Stimulated activated effector memory CD8-positive, alpha-beta T cell treated with anti-CD3 and anti-CD28 coated beads, Interleukin-12 subunit alpha, Interleukin-12 subunit beta, amount 100 ng/mL, for 72 hours (primary cell): Measurements from ENCODE around the gene GYPB.
"Not testable (repeated sequence)": the region's sequence is repeated elsewhere in the genome, so short reads cannot be mapped to it uniquely, and the experiment has no call there.

Source experiments
- ATAC-seq: fragments of 150-1000 bp; cut with Tn5 transposase; 2 replicates; pipeline ENCODE4 v1.10.0; 2021
- DNase-seq, 2 donors: peaks; one replicate each; pipeline ENCODE4 v3.0.0; 2021 to 2022; ENCODE audit warnings: low spot score in 2 of 2
- H3K27ac Mint-ChIP-seq: one replicate; pipeline ENCODE4 v1.8.0; 2022; ENCODE audit warnings: mild to moderate bottlenecking, mixed read lengths
- H3K36me3 Mint-ChIP-seq: one replicate; pipeline ENCODE4 v1.8.0; 2022; ENCODE audit warnings: mild to moderate bottlenecking, mixed read lengths
- H3K4me1 Mint-ChIP-seq: one replicate; pipeline ENCODE4 v1.8.0; 2022; ENCODE audit warnings: mixed read lengths
- H3K4me3 Mint-ChIP-seq: one replicate; pipeline ENCODE4 v1.8.0; 2022; ENCODE audit warnings: mild to moderate bottlenecking, mixed read lengths
- H3K9me3 Mint-ChIP-seq: one replicate; pipeline ENCODE4 v1.8.0; 2022; ENCODE audit warnings: mixed read lengths

Gene GYPB

GRCh38 chr4:144022772-144023400, 3.7 kb upstream of the GYPB start:
- DNase-seq, H3K4me3 Mint-ChIP-seq, H3K36me3 Mint-ChIP-seq, H3K4me1 Mint-ChIP-seq, ATAC-seq, H3K27ac Mint-ChIP-seq, H3K9me3 Mint-ChIP-seq: not testable (repeated sequence)

- H3K4me1 Mint-ChIP-seq, DNase-seq, ATAC-seq, H3K9me3 Mint-ChIP-seq, H3K36me3 Mint-ChIP-seq, H3K27ac Mint-ChIP-seq, H3K4me3 Mint-ChIP-seq: not testable (repeated sequence)
Observed at GRCh38 chr4:144021336-144021990, 2.3 kb upstream of the GYPB start.

DNA sequence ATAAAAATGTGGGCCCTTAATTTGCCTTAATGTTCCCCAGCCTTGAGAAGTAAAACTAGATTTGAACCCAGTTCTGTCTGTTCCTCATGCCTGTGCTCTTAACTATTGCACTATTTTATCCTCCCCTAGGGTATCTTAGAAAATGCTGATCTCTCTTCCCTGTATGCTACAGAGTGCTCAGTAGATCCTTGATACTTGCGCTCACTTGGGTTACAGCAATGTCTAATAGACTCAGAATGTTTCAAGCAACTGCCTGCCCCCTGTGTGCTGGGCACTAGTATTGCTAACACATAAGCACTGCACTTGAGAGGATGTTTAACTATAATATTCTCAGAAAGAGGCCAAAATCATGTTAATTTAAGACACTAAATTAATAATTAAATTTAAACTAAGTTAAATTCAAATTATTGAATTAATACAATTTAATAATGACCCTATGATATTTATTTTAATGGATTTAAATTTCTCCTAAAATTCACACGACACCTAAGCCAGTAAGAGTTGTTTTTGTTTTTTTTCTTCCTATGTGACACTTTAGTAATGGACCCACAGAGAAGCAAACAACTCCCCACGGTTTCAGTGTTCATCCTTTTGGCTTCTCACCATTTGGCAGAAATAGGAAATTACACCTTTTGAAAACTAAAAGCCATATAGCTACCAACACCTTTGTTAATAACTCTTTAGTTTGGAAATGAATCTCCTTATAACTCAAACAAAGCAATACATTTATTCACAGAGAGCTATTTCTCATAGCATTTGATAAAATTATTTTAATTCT, 768 bp downstream of the GYPB start:
- H3K4me3 Mint-ChIP-seq, DNase-seq, H3K4me1 Mint-ChIP-seq, H3K27ac Mint-ChIP-seq, ATAC-seq, H3K36me3 Mint-ChIP-seq, H3K9me3 Mint-ChIP-seq: not testable (repeated sequence)

DNA sequence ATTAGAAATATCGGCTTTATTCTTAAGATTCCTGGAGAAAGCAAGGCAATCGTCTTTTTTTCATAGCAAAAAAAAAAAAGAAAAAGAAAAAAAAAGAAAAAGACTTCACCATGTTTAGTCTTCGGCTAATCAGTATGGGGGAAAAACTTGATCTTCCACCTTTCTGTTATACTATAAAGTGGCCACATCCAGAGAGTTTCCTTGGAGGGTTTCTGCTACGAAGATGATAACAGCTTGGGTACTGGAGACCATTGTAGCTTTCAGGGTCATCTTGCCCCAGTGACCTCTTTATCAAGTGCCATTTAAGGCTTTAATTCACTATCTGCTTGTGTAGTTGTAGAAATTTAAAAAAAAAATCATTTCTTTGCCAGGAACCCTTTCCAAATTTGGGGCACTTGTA, 1.9 kb downstream of the GYPB start:
- H3K9me3 Mint-ChIP-seq, DNase-seq, ATAC-seq, H3K27ac Mint-ChIP-seq, H3K36me3 Mint-ChIP-seq, H3K4me3 Mint-ChIP-seq, H3K4me1 Mint-ChIP-seq: not testable (repeated sequence)

DNA sequence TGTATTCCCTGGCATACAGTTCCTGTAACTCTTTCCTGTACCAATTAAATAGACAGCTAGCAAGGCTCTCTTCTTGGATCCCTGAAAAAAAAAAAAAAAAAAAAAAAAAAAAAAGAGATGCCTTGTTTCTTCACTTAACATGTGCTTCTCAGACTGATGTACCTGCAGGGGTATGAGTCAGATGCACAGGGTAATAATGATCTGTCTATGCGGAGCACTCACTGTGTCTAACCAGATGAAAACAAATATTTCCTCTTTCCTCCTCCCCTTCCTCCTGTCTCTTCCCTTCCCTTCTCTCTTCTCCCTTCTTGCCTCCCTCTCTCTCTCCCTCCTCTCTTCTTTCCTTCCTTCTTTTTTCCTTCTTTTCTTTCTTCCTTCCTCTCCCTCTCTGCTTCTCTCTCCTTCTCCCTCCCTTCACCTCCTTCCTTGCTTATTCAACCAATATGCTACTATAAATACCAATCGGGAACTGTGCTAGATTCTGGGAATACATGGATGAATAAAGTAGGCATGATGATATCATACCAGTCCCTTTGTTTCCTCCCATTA, 3.0 kb downstream of the GYPB start:
- not testable (repeated sequence) for H3K9me3 Mint-ChIP-seq, H3K4me3 Mint-ChIP-seq, DNase-seq, H3K4me1 Mint-ChIP-seq, H3K36me3 Mint-ChIP-seq, H3K27ac Mint-ChIP-seq, ATAC-seq

DNA sequence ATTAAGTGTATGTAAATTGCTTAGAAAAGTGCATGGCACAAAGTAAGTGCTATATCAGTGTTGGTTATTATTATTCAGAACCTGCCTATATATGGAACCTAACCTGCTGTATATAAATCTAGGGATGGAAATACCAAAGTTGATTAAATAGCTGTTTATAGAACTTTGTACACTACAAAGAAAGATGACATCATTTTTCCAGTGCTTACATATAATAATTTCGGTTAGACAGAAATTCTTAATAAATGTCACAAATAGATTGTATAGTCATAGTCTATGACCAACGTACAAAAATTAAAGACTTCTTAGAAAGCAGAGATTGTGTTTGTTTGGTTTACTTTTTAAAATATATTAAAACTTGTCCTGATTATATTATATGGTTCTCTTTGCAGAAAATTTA, 4.4 kb downstream of the GYPB start:
- H3K4me3 Mint-ChIP-seq, result no peak overlapping the region
- DNase-seq (no peak), ATAC-seq (no peak)
- no peaks in the 10 kb centered on the region for H3K36me3 Mint-ChIP-seq
- no peaks in the 10 kb centered on the region for H3K4me1 Mint-ChIP-seq
- H3K27ac Mint-ChIP-seq, result no peak overlapping the region
- peaks cover 3% of the 10 kb centered on the region for H3K9me3 Mint-ChIP-seq

GRCh38 chr4:144008602-144009001, 10.6 kb downstream of the GYPB start:
- not testable (repeated sequence) for DNase-seq, H3K4me1 Mint-ChIP-seq, H3K9me3 Mint-ChIP-seq, H3K27ac Mint-ChIP-seq, ATAC-seq, H3K36me3 Mint-ChIP-seq, H3K4me3 Mint-ChIP-seq

DNA sequence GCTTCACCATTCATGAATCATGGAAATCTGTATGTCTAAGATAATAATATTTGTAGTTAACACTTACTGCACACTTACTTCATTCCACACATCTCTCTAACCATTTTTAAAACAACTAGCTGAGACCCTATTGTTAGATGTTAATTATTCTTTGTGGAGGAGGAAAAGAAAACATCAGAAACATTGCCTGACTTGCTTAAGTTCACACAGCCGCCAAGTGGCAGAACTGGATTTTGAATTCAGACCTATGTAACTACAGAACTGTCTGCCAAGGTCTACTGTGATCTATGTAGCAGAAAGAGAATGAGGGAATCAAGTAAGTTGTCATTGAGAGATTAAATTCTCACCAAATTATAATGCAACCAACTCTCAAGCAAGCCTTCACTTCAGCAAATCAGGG, 11.2 kb downstream of the GYPB start:
- H3K36me3 Mint-ChIP-seq, DNase-seq, ATAC-seq, H3K4me3 Mint-ChIP-seq, H3K9me3 Mint-ChIP-seq, H3K27ac Mint-ChIP-seq, H3K4me1 Mint-ChIP-seq: not testable (repeated sequence)

GRCh38 chr4:144006200-144006803, 12.9 kb downstream of the GYPB start:
- not testable (repeated sequence) for H3K4me3 Mint-ChIP-seq, ATAC-seq, H3K4me1 Mint-ChIP-seq, H3K9me3 Mint-ChIP-seq, H3K27ac Mint-ChIP-seq, DNase-seq, H3K36me3 Mint-ChIP-seq

- not testable (repeated sequence) for H3K36me3 Mint-ChIP-seq, H3K9me3 Mint-ChIP-seq, DNase-seq, H3K27ac Mint-ChIP-seq, ATAC-seq, H3K4me3 Mint-ChIP-seq, H3K4me1 Mint-ChIP-seq
Observed at GRCh38 chr4:144005558-144005953, 13.6 kb downstream of the GYPB start.

- H3K4me3 Mint-ChIP-seq, DNase-seq, H3K4me1 Mint-ChIP-seq, ATAC-seq, H3K9me3 Mint-ChIP-seq, H3K27ac Mint-ChIP-seq, H3K36me3 Mint-ChIP-seq: not testable (repeated sequence)
Observed at GRCh38 chr4:144004868-144005557, 14.2 kb downstream of the GYPB start.

DNA sequence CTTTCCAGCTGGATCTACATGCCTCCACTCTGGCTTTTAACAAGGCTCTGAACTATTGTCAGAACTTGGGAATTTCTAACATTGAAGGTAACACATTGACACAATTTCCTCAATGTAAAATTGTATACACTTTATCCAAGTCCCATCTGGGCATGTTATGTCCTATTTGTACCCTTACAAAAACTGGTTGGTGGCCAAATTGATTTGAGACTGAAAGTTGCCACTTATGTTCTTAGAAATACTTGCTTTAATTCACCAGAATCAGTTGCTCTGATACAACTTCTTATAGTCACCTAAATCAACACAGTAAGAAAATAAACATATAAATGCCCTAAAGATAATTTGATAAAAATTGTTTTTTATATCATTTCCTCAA, 15.3 kb downstream of the GYPB start:
- not testable (repeated sequence) for H3K36me3 Mint-ChIP-seq, H3K4me1 Mint-ChIP-seq, H3K4me3 Mint-ChIP-seq, H3K27ac Mint-ChIP-seq, ATAC-seq, DNase-seq, H3K9me3 Mint-ChIP-seq

DNA sequence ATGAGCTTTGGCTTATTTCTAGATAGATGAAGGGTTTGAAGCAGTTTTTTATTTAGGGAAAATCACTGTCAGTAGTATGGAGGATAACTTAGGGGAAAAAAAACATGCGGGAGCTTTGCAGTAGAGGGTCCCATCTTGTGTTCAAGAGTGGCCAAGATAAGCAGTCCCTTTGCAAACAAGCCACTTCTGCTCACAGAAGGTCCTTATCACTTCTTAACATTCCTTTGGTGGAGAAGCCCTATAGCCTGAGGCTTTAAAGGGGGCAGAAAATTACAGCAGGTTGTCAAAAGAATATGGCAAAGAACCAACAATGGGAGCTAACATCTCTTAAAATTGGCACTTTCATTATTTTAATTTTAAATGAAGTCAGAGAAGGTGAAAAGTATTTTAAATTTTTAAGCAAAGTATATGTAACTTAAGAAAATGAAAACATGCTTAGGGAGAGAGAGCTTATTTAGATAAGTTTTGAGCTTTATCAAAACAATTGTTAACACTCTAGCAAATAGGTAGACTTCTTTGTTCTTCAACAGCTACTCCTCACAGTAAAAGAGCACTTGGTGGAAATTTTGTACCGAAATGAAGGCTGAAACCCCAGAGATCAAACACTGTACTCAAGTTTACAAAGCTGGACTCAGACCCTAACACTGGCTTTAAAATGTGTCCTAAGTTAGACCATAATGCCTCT, 15.8 kb downstream of the GYPB start:
- ATAC-seq, H3K36me3 Mint-ChIP-seq, H3K4me1 Mint-ChIP-seq, H3K4me3 Mint-ChIP-seq, DNase-seq, H3K9me3 Mint-ChIP-seq, H3K27ac Mint-ChIP-seq: not testable (repeated sequence)

GRCh38 chr4:144000331-144000995, 18.7 kb downstream of the GYPB start:
- H3K4me3 Mint-ChIP-seq, DNase-seq, H3K4me1 Mint-ChIP-seq, H3K36me3 Mint-ChIP-seq, ATAC-seq, H3K9me3 Mint-ChIP-seq, H3K27ac Mint-ChIP-seq: not testable (repeated sequence)
